GM18873 (cell line): ENCODE results near the gene LATS1.
"Not testable (repeated sequence)": the region's sequence is repeated elsewhere in the genome, so short reads cannot be mapped to it uniquely, and the experiment has no call there.

ENCODE experiments used
- ATAC-seq: cut with Tn5 transposase; IDR thresholded peaks from one replicate; pipeline ENCODE4 v1.9.1; 2021; ENCODE audit warnings: mild to moderate bottlenecking, moderate library complexity, moderate number of reproducible peaks; ENCODE audit not compliant: unreplicated experiment, low FRiP score

Gene LATS1

DNA sequence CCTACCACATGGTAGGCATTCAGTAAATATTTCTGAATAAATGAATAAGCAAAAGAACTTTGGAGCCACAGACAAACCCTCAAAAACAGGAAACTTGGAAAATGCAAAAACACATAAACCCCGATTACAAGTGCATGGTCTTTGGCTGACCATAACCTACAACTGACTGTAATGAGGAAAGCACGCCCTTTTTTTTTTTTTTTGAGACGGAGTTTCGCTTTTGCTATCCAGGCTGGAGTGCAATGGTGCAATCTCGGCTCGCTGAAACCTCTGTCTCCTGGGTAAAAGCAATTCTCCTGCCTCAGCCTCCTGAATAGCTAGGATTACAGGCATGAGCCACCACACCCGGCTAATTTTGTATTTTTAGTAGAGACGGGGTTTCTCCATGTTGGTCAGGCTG lies 11.9 kb upstream of the LATS1 start:
- ATAC-seq, result no peak

DNA sequence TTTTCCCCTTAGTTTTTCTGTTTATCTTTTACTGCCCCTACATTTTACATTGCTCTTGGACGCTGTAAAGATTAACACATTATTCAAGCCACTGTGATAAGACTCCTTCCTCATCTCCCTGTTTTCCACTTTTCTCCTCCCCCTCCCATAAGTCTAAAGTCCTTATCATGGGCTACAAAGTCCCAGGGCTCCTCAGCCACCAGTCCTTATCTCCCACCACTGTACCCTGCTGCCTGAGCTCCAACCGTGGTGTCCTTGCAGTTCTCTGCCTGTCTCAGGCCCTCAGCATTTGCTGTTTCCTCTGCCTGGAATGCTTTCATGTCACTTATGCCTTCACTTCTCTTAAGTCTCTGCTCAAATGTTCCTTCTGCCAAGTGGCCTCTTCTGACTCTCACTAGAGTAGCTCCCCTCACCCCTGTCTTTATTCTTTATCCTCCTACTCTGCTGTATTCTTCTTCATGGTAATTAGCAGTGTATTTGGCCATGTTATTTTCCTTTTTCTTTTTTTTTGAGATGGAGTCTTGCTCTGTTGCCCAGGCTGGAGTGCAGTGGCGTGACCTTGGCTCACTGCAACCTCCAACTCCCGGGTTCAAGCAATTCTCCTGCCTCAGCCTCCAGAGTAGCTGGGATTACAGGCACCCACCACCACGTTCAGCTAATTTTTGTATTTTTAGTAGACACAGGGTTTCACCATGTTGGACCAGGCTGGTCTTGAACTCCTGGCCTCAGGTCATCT lies 10.8 kb upstream of the LATS1 start:
- no peak for ATAC-seq

GRCh38 chr6:149727793-149728498 lies 10.0 kb upstream of the LATS1 start:
- no peak for ATAC-seq

DNA sequence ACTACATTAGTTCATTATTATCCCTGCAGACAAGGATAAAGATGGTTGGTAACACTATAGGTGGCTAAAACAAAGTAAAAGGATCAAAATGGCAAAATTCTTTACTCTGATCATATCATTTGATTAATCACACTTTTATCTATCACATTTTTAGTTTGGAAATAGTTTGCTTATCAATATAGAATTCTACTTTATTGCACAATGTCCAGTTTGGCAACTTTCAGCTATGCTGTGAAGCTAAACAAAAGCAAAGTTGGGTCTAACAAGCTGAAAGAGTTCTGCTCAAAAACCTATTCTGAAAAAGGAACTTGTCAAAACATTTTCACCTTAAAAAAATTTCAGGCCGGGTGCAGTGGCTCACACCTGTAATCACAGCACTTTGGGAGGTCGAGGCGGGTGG lies 7.9 kb upstream of the LATS1 start:
- ATAC-seq, result no peak

- ATAC-seq, result no peak
These were observed 6.0 kb upstream of the LATS1 start for GRCh38 chr6:149723771-149724417.

DNA sequence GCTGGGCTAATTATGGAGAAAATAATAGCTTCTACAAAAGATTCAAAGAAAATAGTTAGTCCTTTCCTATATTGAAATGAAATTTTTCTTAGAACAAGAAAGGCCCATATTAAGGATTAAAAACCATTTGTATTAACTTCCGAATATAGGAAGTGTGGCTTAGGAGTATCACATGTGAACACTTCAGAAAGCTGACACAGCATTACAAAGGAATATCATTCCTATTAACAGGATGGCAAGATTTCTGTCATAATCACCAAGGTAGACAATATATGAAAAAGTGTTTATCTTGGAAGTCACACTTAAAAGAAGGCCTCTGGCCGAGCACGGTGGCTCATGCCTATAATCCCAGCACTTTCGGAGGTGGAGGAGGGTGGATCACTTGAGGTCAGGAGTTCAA lies 5.4 kb upstream of the LATS1 start:
- ATAC-seq, result no peak

DNA sequence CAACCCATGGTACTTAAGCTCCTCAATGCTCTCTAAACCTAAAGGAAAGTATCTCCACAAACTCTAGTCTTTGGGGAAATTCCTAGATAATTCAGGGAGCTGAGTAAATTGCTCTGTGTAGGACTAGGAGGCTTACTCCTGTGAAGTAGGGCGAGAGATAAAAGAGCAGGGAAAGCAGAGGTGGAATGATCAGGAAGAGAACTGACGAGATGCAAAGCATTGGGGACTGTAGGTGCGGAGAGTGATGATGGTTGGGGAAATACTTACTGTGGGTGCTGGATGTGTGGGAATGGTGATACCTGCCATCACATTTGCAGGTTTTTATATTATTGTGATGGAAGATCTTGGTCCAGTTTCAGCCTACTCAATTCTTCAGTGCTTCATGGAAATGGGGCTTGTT lies 1.6 kb upstream of the LATS1 start:
- ATAC-seq, result no peak

DNA sequence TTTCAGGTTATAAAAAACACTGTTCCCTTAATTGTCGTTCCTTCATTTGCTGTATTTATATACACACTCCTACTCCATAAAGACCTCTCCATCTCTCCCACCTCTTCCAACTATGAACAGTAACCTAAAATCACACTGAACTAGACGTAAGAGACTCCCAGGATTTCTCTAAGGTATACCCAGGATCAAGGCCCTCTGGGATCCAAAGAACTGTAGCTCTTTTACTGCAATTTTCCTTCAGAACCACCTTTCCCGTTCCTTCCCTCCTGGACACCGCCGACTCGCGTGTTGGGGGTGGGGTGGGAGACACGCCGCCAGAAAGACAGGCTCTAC lies 680 bp downstream of the LATS1 start:
- no peak for ATAC-seq

- no peak for ATAC-seq
These were observed 1.5 kb downstream of the LATS1 start for GRCh38 chr6:149716181-149716963.

GRCh38 chr6:149714442-149714841 lies 3.5 kb downstream of the LATS1 start:
- no peak for ATAC-seq

DNA sequence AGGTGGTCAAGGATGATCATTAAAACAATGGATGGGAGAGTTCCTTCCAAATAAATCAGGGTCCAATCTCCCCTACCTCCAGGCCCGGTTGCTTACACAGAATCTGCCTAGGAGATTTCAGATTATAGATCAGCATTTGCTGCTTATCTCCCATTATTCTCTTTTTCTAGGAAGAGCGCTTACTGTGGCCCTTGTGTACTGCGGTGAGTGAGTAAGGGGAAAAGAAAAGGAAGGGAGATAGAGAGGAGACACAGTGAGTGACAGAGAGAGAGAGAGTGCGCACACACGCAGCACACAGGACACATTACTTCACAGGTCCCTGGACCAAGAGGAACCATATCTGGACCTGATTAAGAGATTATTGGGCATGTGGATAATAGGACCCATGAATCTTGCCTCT lies 6.2 kb downstream of the LATS1 start:
- ATAC-seq, result no peak

- no peak for ATAC-seq
These were observed 16.2 kb downstream of the LATS1 start for GRCh38 chr6:149701714-149702113.

DNA sequence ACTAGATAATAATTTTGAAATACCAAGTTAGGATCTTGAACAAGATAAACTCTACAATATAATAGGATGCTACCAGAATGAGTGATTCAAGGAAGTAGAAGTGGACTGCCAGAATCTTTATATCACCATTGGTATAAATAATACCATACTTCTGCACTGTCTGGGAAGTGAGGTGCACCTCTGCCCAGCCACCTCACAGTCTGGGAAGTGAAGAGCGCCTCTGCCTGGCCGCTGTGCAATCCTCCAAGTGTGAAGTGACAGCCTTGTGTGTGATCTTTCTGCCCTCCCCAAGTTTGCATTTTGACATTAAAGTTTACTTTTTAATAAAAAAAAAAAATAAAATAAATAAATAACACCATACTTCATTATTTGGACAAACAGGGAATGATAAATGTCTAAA lies 18.8 kb downstream of the LATS1 start:
- no peak for ATAC-seq

GRCh38 chr6:149698175-149698574 lies 19.7 kb downstream of the LATS1 start:
- no peak for ATAC-seq

DNA sequence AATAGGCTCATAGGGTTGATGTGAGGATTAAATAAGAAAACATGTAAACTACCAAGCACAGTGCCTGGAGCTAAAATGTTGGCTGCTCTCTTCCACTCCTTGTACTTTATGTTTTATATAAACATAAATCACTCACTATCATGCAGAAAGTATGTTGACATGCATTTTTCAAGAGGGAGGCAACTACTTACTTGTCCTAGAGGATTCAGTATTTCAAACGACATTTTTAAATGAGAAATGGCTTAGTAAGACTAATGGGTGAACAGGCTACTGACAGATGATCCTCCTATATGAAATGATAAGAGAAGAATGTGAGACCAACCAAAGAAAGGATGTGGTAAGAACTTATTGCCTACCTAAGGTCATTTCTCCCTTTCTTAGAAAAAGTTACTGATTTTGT lies 21.0 kb downstream of the LATS1 start:
- ATAC-seq, result no peak

DNA sequence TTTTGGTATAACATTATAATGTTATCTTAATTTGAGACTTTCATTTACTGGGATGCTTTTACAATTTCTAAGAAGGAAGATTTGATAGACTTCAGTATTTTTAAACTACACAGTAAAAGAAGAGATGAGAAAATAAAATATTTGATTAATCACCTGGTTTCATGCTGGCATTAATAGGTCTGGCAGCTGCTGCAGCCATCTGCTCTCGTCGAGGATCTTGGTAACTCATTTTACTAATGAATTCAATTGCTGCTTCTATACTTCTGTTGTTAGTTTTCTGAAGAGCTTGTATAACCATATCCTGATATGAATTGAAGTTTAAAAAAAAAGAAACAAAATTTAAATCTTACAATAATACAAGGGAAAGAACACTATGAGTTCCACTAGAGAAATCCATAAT lies 23.0 kb downstream of the LATS1 start:
- no peak for ATAC-seq

DNA sequence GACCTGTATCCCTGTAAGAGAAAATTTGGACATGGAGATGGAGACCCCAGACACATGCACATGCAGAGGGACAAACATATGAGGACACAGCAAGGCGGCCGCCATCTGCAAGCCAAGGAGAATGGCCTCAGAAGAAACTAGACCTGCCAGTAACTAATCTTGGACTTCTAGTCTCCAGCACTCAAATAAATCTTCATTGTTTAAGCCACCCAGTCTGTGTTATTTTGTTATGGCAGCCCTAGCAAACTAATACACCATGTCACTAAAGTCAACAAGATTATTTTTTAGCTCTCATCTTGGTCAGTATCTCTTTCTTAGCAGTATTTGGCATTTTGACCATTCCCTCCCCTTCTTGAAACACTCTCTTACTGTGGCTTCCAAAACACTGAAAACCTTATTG lies 26.7 kb downstream of the LATS1 start:
- ATAC-seq, result no peak

GRCh38 chr6:149686230-149686629 lies 31.7 kb downstream of the LATS1 start:
- no peak for ATAC-seq

DNA sequence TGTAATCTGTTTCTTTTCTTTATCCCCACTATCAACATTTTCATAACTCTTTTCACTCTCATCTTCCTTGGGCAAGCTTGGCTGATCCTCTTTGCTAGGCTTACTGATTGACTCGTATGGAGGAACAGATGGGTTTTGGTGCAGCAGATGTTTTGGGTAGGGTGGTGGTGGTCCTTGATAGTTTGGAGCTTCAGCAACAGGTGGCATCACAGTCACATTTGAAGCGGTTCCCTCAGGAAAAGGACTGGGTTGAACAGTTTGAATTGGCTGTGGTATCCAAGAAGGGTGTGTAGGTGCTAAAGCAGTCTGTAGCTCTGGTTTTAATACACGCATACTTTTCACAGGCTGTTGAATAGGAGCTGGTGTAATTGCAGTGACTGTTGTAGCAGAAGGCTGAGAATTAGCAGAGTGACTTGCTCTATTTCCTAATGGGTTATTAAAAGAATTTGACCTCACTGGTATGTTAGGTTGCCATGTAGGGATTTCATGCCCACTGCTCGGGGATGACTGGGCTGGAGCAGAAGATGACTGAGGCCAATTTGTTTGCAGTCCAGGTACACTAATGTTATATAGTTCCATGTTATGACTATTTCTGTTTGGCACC lies 34.5 kb downstream of the LATS1 start:
- ATAC-seq, result no peak

DNA sequence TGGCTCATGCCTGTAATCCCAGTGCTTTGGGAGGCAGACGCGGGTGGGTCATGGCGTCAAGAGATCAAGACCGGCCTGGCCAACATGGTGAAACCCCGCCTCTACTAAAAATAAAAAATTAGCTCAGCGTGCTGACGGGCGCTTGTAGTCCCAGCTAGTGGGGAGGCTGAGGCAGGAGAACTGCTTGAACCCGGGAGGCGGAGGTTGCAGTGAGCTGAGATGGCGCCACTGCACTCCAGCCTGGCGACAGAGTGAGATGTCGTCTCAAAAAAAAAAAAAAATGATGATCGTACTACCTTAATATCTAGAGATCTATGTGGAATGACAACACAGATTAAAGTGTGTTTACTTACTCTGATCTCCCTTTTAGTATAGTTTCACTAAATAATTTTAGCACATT lies 36.1 kb downstream of the LATS1 start:
- ATAC-seq, result not testable (repeated sequence)

DNA sequence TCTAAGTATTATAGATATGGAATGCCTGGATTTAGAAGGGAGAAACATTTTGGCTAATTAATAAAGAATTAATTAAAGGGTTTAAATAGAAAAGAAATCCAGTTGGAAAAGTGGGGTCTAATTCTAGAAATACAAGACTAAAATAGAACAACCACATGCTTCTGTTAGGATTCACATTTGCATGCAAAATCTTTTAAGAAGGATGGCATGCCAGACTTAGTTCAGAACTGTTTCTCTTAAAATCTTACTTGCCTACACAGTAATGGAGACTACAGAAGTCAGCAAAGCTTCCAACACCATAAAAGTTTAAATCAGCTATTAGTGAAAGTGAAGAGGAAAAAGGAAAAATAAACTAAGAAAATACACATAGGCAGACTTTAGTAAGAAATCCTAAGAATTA lies 36.7 kb downstream of the LATS1 start:
- ATAC-seq, result no peak
